Heart right ventricle (tissue), 16 donors: Measurements from ENCODE around the gene ABLIM1. TPM values are rescaled to one million over a fixed set of nuclear protein-coding genes. Genes with fewer than 3 reads are reported as not detected.
A peak's percentile ranks its signal among the peaks of the same experiment; 100 is the strongest.

Experiments used
- ATAC-seq, 8 donors: fragments of 200-7000 bp; cut with Tn5 transposase; one replicate each; pipeline ENCODE4 v1.9.1; 2020; ENCODE audit warnings: mild to moderate bottlenecking in 8 of 8, moderate library complexity in 8 of 8, moderate number of reproducible peaks in 1 of 8
- DNase-seq, 2 donors: peaks; one replicate each; pipeline ENCODE4 v3.0.0-alpha.2; 2020
- H3K27ac ChIP-seq, 10 donors: fragments of 200-600 bp; sonication (generic) in 2 of 10; one replicate each; pipeline versions ENCODE4 v1.5.0 to v1.8.0; 2020 to 2022; ENCODE audit warnings: mild to moderate bottlenecking in 3 of 10
- H3K27me3 ChIP-seq, 7 donors: fragments of 200-600 bp; one replicate each; pipeline ENCODE4 v1.8.0; 2021 to 2022; ENCODE audit warnings: mild to moderate bottlenecking in 2 of 7
- H3K36me3 ChIP-seq, 9 donors: fragments of 200-600 bp; sonication (generic) in 1 of 9; one replicate each; pipeline versions ENCODE4 v1.5.0 to v1.8.0; 2020 to 2022; ENCODE audit warnings: mild to moderate bottlenecking in 2 of 9
- H3K4me1 ChIP-seq, 9 donors: fragments of 200-600 bp; sonication (generic) in 1 of 9; one replicate each; pipeline versions ENCODE4 v1.5.0 to v1.8.0; 2020 to 2022; ENCODE audit warnings: mild to moderate bottlenecking in 4 of 9
- H3K4me3 ChIP-seq, 10 donors: fragments of 200-600 bp; sonication (generic) in 2 of 10; one replicate each; pipeline versions ENCODE4 v1.5.0 to v1.8.0; 2020 to 2022; ENCODE audit warnings: mild to moderate bottlenecking in 7 of 10, moderate library complexity in 2 of 10
- H3K9me3 ChIP-seq, 11 donors: fragments of 200-600 bp in 10 of 11; sonication (generic) in 2 of 11; one replicate each; pipeline versions ENCODE4 v1.5.0 to v1.8.0; 2013 to 2022; ENCODE audit warnings: mild to moderate bottlenecking in 2 of 11, control low read depth in 1 of 11, moderate library complexity in 1 of 11
- CTCF ChIP-seq, 9 donors: fragments of 200-600 bp; sonication (generic) in 2 of 9; IDR thresholded peaks; one replicate each; pipeline versions ENCODE4 v1.5.0 to v1.8.0; 2021 to 2022; ENCODE audit warnings: antibody characterized with exemption in 9 of 9, mild to moderate bottlenecking in 5 of 9, moderate library complexity in 1 of 9
- WGBS, 2 donors: extraction: QIAGEN DNeasy Blood & Tissue Kit; methylation state at CpG; one replicate each; pipeline ENCODE4 v1.1.7; 2013; ENCODE audit warnings: inconsistent platforms in 1 of 2; 5-methylcytosine and 5-hydroxymethylcytosine counted together
- intact Hi-C, 10 donors: fragments of 100-400 bp; cut with DNase I; formaldehyde crosslinking; loops; one replicate each; pipeline versions ENCODE4 v1.11.1 to v1.14.2; 2022
- polyA plus RNA-seq, 2 donors: library from polyadenylated mRNA; stranded (reverse); fragments of 200-250 nt; gene quantifications; one replicate each; pipeline ENCODE4 v1.2.3, GENCODE V29; 2013
- total RNA-seq, 10 donors: library from RNA; stranded (reverse); fragmentation: NEBNext Ultra II Directional in 3 of 10; extraction: Animal tissue kit (Norgen Biotek cat#: 25700) in 3 of 10; gene quantifications; one replicate each; pipeline versions ENCODE4 v1.2.1 to v1.2.4, GENCODE V29; 2021 to 2023
- donor health status: Arrhythmogenic right ventricular cardiomyopathy.
- donor health status: ischemic (EF 13 %, LVEDD 7.1; RV severe dilation, severe dysfunction).
- donor health status: healthy with polysubstance abuse.
- donor health status: DM: no; HTN: yes; CAD: no.
- donor health status: DM: no; HTN: no; CAD: no.
- donor health status: ischemic (EF 25% LVEDD 6.9; RV normal size, moderate dysfunction).
- donor health status: ischemic (EF 25% LVEDD 5.7; RV mildly dilated, moderate dysfunction).
- donor health status: healthy.
- donor health status: DM: yes; HTN: yes; CAD: no.
- donor health status: Ischemic cardiomyopathy.
- donor health status: ischemic (EF 35%, LVEDD 5.7; RV mildly dilated, moderate dysfunction).
- donor health status: nonischemic (EF 11% LVEDD 7.7; RV severe dilation, severe dysfunction).
- donor health status: DM: yes; HTN: yes; CAD: no.
- donor health status: PGD.
- donor health status: ischemic (EF 29% LVEDD 5.4; RV normal size, mild dysfunction).
- donor health status: nonischemic (EF 23%, LVEDD 6.1; RV moderate dilation, normal function).

Gene ABLIM1
- total and polyA plus RNA-seq, 12 donors = 119 to 816 (median 600) TPM

GRCh38 chr10:114665873-114666272 is 7.8 kb upstream of the ABLIM1 start:
- Histone ChIP-seq H3K27me3 (no peaks in the 10 kb centered on the region), H3K4me1 (peaks cover 24 to 79% (median 67%) of the 10 kb centered on the region in 9 donors), H3K4me3 (no peak overlapping the region), H3K36me3 (peaks cover 0 to 1% (median 0%) of the 10 kb centered on the region in 9 donors), H3K27ac (peak overlapping the region; percentile 1 to 84 (median 73)), H3K9me3 (peaks cover 0 to 15% (median 0%) of the 10 kb centered on the region in 11 donors)
- 27 to 34% methylated on average over 1 of the region's 1 CpG for WGBS, 2 donors
- TF ChIP-seq CTCF (IDR thresholded peaks at IDR 0.05) = no peak
- intact Hi-C loops = no loop called here
- DNase-seq (no peak), ATAC-seq (peak in 1 of 8 donors; percentile 27)

GRCh38 chr10:114665406-114665805 is 7.3 kb upstream of the ABLIM1 start:
- ATAC-seq = no peak
- Histone ChIP-seq H3K9me3 (peaks cover 0 to 15% (median 0%) of the 10 kb centered on the region in 11 donors), H3K27me3 (no peaks in the 10 kb centered on the region), H3K4me1 (peaks cover 24 to 84% (median 69%) of the 10 kb centered on the region in 9 donors), H3K4me3 (no peak overlapping the region), H3K36me3 (no peaks in the 10 kb centered on the region), H3K27ac (peak overlapping the region; percentile 1 to 84 (median 73))
- WGBS, 2 donors = 22 to 37% methylated on average over 2 of the region's 2 CpGs
- no peak for DNase-seq
- TF ChIP-seq CTCF (IDR thresholded peaks at IDR 0.05) = no peak
- intact Hi-C loops = no loop called here

GRCh38 chr10:114664127-114664526 is 6.1 kb upstream of the ABLIM1 start:
- H3K9me3 ChIP-seq = peaks cover 0 to 15% (median 0%) of the 10 kb centered on the region in 11 donors
- H3K4me1 ChIP-seq = peaks cover 24 to 89% (median 75%) of the 10 kb centered on the region in 9 donors
- WGBS, 2 donors = 53 to 57% methylated on average over 4 of the region's 4 CpGs
- H3K36me3 ChIP-seq = no peaks in the 10 kb centered on the region
- DNase-seq (no peak), ATAC-seq (peak in 1 of 8 donors; percentile 20)
- no peak for TF ChIP-seq CTCF (IDR thresholded peaks at IDR 0.05)
- H3K4me3 ChIP-seq = no peak overlapping the region
- no peaks in the 10 kb centered on the region for H3K27me3 ChIP-seq
- H3K27ac ChIP-seq = peak overlapping the region in 9 of 10 donors; percentile 45 to 84 (median 75)
- intact Hi-C loops = no loop called here

- ATAC-seq = peak in 7 of 8 donors; percentile 17 to 83 (median 58)
- Histone ChIP-seq H3K36me3 (no peaks in the 10 kb centered on the region), H3K4me3 (no peak overlapping the region), H3K27ac (peak overlapping the region; percentile 45 to 84 (median 74)), H3K4me1 (peaks cover 24 to 88% (median 73%) of the 10 kb centered on the region in 9 donors), H3K27me3 (no peaks in the 10 kb centered on the region), H3K9me3 (peaks cover 0 to 15% (median 0%) of the 10 kb centered on the region in 11 donors)
- DNase-seq = no peak
- TF ChIP-seq CTCF (IDR thresholded peaks at IDR 0.05) = no peak
- WGBS, 2 donors = 26 to 35% methylated on average over 8 of the region's 8 CpGs
- intact Hi-C loops = no loop called here
Observed at GRCh38 chr10:114663626-114664025, 5.6 kb upstream of the ABLIM1 start.
